NCI-H2196 (cell line): ENCODE data around the gene SLC44A3.
"Not testable (repeated sequence)": the region's sequence is repeated elsewhere in the genome, so short reads cannot be mapped to it uniquely, and the experiment has no call there.

Experiments used
- DNase-seq: peaks from one replicate; lab custom pipeline; 2025; ENCODE audit not compliant: unreplicated experiment; lab: John Stamatoyannopoulos, UW

The SLC44A3 gene

DNA sequence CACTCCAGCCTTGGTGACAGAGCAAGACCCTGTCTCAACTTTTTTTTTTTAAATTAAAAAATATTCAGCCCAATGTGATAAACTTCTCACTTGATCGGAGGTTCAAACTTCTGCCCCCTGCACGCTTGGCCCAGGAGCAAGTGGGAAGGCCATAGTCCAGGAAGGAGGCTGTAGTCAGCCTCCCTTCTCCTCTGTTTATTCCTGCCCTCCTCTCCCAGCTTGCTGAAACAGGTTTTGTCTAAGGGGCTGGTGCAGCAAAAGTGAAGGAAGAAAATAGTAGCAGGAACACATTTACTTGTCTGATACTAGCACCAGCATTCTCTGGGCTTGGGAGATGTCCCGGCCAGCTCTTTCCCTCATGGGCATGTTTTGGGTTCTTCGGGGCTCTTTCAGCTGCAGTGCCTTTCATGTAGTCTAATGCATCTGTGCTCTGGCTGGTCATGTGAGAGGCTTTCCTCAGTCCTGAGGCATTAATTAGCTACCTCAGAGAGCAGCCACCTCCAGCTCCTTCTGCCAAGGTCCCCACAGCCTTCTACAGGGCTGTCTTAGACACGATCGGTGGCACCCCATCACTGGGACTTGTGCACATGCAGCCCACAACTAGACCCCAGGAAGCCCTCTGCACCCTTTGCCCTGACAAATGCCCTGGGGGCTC lies 12.9 kb downstream of the SLC44A3 start:
- no peak for DNase-seq

DNA sequence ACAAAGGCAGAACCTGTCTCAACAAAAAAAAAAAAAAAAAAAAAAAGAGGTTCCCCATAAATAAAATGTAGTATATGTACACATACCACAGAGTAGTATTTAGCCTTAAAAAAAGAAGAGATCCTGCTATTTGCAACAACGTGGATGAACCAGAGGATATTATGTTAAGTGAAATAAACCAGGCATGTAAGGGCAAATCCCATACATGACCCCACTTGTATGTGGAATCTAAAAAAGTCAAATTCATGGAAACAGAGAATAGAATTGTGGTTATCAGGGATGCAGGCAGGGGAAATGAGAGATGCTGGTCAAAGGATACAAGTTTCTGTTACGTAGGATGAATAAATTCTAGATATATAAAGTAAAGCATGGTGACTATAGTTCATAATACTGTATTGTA lies 16.7 kb downstream of the SLC44A3 start:
- no peak for DNase-seq

GRCh38 chr1:94840381-94840780 lies 20.2 kb downstream of the SLC44A3 start:
- DNase-seq: not testable (repeated sequence)

GRCh38 chr1:94840808-94841207 lies 20.7 kb downstream of the SLC44A3 start:
- DNase-seq: no peak

DNA sequence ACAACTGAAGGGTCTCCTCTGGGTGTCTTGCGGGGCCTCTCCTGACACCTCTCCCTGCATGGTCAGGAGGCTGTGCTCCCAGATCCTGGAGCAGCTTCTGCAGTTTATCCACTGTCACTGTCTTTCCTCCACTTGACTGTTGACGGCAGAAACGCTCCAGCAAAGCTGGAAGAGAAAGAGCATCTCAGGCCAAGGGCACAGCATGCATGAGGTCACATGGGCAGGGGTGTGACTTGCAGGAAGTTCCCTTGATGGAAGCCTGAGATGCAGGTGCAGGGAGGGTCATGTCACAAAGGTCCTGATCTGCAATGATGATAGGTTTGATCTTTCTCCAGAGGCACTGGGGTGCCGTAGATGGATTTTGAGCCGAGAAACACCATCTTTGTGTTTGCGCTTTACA lies 23.3 kb downstream of the SLC44A3 start:
- no peak for DNase-seq

DNA sequence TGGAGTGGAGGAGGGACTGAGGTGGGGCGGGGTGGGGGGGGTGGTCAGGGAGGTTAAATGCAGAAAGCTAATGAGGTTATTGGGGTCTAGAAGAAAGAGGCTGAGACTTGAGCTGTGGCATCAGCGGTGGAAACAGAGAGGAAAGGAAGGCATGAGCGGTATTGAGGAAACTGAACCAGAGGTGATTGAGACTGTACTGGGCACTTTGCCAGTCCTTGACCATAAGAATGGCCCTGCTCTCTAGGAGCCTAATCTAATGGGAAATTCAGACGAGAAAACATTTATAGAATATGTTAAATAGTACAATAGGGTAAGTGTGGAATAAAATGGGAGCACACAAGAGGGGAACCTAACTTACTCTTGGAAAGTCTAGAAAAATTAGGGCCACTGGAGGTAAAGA lies 23.7 kb downstream of the SLC44A3 start:
- DNase-seq: no peak

GRCh38 chr1:94846308-94846707 lies 26.2 kb downstream of the SLC44A3 start:
- DNase-seq: no peak

DNA sequence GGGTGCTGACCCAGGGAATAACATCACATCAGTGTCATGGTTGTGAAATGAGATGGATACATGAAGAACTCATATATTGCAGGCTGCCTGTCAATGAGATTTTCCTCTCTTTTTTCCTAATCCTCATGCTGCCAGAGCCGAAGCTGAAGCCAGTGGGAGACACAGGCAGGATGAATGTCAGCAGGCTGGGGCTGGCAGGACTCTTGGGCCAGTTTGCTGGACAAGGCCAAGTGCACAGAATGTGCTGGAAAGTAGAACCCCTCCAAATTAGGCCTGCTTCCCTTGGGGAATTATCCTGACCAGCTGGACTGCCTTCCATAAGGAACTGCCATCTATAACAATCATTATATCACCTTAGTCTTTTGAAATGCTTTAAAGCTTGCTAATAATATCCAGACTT lies 31.4 kb downstream of the SLC44A3 start:
- no peak for DNase-seq

- no peak for DNase-seq
These were observed 32.6 kb downstream of the SLC44A3 start for GRCh38 chr1:94852788-94853187.

DNA sequence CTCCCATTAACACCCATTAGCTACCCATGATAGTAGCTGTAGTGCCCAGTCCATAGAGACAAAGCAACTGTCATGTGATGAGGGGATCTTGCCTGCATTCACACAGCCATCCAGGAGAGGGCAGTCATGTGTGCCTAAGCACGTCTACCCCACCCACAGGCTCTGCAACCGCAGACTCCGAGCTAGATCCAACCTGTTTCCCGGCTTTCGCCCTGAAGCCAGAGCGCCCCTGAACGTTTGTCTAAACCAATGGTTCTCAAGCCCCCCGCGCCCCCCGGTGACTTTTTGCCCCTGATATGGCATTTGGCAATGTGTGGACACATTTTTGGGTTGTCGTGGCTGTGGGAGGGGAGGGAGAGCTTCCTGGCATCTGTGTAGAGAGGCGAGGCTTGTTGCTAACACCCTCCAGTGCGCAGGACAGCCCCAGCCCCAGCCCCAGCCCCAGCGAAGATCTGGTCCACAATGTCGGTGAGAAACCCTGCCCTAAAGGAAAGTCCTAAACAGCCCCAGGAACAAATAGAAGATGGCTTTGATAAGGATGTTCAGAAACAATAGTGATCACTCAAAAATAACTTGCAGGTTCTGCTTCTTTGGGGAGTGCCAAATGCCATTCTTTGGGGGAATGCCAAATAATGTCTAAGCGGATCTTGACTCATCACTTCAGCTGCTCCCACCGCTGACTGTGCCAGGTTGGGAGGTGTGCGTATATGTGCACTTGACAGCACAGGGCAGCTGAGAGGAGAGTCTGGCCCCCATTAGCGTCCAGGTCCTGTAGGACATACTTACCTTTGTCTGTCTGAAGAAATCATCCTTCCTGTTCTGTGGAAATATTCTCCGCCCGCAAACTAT lies 34.5 kb downstream of the SLC44A3 start:
- peak; percentile 86 for DNase-seq

GRCh38 chr1:94855307-94855700 lies 35.1 kb downstream of the SLC44A3 start:
- DNase-seq: no peak

DNA sequence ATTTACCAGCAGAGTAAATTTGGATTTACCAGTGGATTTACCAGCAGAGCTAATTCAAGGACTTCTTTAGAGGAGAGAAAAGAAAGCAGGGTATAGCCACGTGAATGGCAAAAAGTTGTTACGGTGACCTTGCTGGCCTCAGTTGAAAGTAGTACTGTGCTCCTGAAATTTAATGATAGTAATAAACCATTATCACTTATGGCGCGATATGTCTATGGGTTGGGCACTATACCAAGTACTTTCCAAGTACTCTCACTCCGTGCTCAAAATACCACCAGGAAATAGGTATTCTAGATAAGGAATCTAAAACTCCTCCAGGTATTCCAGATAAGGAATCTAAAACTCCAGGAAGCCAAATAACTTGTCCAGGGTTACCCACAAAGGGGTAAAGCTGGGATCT lies 35.8 kb downstream of the SLC44A3 start:
- DNase-seq: no peak

DNA sequence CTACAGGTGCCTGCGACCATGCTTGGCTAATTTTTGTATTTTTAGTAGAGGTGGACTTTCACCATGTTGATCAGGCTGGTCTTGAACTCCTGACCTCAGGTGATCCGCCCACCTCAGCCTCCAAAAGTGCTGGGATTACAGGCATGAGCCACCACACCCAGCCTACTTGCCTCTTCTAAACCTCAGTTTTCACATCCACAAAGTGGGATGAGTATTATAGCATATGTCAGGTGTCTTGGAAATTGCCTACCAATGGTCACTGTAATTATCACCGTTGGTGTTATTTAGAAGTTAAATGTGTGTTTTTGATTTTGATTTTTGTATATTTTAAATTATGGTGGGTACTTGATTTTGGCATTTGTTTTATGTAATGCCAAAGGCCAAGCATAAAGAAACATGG lies 36.7 kb downstream of the SLC44A3 start:
- DNase-seq: no peak

- DNase-seq: no peak
These were observed 38.1 kb downstream of the SLC44A3 start for GRCh38 chr1:94858276-94858675.

GRCh38 chr1:94859174-94859573 lies 39.0 kb downstream of the SLC44A3 start:
- DNase-seq: no peak

GRCh38 chr1:94862718-94863117 lies 42.6 kb downstream of the SLC44A3 start:
- no peak for DNase-seq

GRCh38 chr1:94863297-94863911 lies 43.2 kb downstream of the SLC44A3 start:
- no peak for DNase-seq

DNA sequence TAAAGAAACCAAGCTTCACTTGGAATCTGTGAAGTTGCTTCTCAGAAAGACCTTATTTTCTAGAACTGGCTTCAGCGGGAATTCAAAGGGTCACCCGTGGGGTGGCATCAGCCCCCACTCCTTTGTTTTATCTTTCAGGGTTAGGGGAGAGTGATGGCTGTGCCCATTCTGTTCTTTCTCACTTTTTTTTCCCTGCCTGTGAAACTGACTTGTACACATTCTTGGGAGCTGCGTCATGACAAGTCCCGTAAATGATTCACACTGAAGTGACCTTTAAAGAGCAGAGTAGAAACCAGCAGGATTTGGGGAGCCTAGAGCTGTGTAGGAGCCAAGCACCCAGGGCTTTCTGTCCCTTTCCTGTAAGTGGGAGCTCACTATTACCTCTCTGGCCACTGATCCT lies 43.8 kb downstream of the SLC44A3 start:
- DNase-seq: no peak

GRCh38 chr1:94864821-94865220 lies 44.7 kb downstream of the SLC44A3 start:
- DNase-seq: no peak

- no peak for DNase-seq
These were observed 45.2 kb downstream of the SLC44A3 start for GRCh38 chr1:94865360-94865759.

DNA sequence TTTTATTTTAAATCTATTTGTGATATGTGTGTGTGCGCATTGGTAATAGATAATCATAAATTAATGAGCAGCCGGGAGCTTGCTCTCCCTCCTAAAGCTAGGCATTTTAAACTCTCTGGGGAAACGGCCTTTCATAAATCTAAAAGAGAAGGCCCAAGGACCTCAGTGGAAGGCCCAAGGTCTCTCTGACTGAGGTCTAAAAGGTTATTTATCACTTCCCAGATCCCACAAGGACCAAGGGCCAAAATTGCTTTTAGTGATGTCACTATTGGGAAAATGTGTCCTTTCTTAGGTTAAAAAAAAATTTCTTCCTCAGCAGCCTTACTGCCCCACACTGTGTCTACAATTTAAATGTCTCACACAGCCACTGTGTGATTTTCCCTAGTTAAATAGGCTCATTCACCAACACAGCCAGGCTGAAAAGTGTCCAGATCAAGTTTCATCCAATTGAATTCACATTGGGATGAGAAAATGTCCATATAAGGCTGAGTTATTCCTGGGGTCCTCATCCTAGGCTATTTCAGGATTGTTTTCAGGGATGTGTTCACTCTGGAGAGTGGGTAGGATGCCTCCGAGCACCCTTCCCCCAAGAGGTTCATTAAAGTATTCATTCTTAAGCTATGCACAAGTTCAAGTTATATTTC lies 46.1 kb downstream of the SLC44A3 start:
- DNase-seq: peak; percentile 18

GRCh38 chr1:94871031-94871430 lies 50.9 kb downstream of the SLC44A3 start:
- DNase-seq: no peak
